Anterior cingulate cortex (tissue), 58 donors: ENCODE data around the gene MRRF.
A peak's percentile ranks its signal among the peaks of the same experiment; 100 is the strongest.

Experiments
- DNase-seq, 58 donors: peaks; one replicate each; lab custom pipeline; 2025; lab: John Stamatoyannopoulos, UW

MRRF gene

DNA sequence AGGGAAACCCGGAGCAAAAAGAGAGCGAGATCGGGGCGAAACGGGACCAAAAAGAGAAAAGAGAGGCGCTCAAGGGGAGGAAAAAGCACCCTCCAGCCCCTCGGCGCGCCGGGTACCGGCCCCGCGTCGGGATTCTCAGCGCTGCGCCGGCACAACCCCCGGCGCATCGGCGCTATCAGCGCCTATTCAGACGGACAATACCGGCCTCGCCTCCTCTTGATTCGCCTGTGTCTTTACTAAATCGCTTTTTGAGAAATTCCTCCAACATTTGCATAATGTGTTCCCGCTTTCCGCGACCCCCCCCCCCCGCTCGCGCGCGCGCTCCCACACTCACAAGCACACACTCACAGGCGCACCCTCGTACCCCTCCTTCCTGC is 36.5 kb upstream of the MRRF start:
- no peak for DNase-seq

DNA sequence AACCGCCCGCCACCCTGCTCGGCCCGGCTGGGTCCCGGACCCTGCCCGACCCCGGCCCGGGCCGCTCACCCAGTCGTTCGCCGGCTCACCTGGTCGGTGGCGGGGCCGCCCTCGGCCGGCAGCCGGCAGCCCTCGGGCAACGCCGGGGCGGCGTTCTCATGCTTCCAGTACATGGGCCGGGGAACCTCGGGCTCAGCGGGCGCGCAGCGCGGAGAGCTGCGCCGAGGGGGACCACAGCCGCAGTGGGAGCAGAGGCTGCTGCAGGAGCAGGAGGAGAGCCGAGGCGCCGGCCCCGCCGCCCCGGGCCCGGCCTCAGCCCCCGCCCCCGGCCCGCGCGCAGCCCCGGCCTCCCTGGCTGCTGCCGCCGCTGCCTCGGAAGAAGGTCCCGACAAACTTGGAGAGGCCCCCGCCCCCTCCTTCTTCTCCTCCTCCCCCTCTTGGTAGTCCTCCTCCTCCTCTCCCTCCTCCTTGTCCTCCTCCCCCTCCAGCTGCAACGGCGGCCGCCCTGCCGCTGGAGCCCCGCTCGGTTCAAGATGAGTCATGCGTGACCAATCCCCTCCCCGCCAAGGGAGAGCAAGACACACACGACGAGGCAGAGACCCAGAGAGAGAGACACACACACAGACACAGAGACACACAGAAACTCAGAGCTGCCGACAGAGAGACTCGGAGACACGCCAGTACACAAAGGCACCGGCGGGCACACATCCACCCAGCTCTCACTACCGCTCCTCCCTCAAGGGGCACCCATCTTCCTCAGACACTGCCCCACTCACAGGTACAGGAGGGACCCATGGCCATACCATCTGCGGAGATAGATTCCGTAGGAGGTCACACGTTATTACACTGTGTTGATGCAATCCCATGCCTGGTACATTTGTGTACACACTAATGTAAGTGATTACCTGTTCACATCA is 35.9 kb upstream of the MRRF start, which contains the start of gene LHX6:
Gene LHX6 (minus strand): TSS at position 390 of the 917 bp plus-strand sequence. CDS start 217 bp downstream, at position 173.
- peak in 7 of 58 donors; percentile 11 to 31 (median 27) for DNase-seq

DNA sequence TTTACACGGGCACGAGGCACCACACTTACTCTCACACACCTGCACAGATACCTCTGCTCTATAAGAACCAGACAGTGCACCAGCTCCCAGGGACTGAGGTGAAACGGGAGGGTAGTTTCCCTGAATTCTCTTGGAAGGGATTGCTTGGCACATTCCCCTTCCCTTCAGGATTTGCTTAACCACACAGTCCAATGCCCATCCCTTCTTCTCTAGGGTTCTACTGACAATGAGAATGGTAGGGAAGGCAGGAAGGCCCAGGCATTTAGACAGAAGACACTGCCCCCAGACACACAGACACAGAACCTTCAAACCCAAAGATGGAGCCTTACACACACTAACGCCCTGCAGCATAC is 35.2 kb upstream of the MRRF start:
- DNase-seq = no peak

DNA sequence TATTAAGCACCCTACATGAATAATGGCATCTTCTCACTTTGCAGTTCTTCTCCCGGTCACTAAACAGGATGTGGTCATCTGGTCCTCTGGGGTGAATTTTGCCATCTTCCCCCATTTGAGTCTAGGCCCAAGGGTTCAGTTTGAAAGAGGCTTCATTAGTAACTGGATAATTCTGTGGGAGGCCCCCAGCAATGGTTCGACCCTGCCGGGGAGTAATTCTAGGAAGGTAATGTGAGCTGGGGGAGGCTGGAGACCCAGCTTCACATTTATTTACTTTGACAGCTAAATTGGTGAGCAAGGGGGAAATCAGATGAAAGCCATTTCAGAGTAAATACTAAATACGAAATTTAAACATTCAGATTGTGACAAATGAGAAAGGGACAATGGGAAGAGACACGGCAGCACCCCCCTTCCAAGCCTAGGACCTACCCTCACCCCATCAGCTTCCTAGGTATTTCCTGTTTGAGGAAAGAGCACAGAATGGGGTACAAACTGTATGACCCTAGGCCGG is 31.8 kb upstream of the MRRF start:
- no peak for DNase-seq

DNA sequence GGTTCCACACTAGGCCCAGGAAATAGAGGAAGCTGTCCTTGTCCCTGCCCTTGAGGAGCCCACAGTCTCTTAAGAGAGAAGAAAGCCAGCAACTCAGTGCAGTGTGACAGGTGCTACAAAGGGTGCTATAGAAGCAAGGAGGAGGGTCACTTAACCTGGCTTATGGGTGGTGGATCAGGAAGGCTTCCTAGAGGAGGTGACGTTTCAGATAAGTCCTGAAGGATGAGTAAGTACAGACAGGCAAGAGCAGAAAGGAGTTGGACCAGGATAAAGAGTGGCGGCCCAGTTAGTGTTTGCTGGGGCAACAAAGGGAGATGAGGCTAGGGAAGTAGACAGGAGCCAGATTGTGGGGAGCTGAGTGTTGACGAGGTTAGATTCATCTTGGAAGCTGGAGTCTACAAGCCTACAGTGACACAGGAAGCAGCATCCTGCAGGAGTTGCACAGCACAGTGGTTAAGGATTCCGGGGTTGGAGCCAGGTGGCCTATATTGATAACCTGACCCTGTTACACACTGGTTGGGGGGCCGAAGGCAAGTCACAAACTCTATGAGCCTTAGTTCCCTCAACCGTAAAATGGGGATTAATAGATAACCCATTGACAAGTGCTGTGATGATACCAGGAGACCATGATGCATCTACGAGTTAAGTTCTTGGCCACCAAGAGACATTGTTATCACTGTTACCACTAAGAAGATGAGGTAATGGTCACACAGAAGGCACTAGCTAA is 30.5 kb upstream of the MRRF start:
- DNase-seq = no peak

DNA sequence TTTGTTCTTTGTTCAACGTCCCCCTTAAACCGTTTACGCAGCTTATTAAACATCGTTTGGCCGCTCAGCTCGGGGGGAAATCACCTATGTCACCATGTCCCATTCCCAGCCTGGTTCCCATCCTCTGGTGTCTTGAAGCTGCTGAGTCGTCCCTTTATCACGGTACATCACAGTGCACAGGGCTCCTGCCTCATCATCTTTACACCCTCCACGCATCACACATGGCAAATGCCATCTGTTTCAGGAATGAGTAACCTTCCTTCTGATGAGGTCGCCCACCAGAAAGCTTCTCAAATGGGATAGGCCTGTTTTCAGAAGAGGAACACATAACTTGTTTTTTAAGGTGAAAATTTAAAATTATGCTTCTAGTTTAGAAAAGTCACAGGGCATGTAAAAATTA is 28.0 kb upstream of the MRRF start:
- no peak for DNase-seq

DNA sequence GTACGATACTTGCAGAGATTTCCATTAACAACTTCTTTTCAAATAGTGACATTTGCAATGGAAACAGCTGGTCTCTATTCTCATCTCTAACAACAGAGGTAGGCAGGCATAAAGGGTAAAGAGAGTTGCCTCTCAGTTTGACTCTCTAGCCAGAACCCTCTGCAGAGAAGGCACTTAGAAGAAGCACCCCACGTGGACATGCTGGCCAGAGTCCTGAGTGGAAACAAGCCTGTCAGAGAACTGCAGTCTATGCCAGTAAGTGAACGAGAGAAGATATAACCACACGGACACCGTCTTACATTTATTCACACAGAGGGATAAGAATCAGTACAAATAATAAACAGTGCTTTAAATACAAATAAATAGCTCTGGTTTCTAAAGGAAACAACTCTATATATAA is 25.0 kb upstream of the MRRF start:
- peak in 2 of 58 donors; percentile 19 to 46 for DNase-seq

DNA sequence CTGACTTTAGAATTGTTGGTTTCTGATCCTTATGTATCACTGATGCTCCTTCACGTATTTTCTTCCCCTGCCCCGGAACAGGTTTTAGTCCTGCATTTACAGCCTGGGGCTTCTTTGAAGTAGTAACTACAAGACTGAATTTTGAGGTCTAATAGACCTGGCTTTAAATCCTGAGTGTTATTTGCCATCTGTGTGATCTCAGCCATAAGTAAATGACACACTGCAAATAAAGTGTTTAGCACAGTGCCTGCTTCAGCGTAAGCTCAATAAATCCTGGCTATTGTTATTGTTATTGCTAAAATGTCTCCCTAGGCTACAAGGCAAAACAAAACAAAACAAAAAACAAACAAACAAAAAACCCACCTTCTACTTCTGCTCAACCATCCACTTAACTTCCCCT is 20.3 kb upstream of the MRRF start:
- no peak for DNase-seq

DNA sequence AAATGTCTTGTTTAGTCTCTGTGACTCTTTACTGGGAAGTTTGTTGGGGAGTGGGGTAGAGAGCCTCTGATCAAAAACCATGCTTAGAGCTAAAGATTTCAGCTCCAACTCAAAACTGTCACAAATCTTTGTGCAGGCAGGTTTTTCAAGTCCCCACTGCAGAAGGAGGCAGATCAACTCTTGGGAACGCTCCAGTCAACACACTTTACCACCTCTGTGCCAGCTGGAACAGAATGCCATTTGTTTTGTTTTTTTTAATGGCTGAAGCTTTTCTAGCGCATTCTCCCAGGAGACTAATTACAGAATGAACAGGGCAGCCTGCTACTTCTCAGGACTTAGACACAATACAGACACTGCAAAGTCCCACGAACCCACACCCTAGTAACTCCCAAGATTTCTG is 18.0 kb upstream of the MRRF start:
- no peak for DNase-seq

DNA sequence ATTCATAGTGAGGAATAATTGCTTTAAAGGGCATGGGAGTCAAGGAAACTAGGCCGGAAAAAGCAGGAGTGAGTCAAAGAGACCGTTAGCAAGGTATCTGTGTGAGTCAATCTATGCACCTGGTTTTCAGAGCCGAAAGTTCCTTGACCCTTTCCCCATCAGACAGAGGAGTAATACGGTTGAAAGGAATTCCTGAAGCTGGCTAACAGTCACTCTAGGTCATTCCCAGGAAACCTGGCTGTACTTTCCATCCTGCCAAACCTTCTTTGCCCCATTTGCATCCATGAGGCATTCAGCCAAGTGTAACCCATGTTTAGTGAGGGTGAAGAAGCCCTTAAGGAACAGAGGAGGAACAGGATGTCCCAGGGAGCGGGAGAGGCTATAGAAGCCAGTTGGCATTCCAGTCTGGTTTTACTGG is 16.2 kb upstream of the MRRF start:
- no peak for DNase-seq

DNA sequence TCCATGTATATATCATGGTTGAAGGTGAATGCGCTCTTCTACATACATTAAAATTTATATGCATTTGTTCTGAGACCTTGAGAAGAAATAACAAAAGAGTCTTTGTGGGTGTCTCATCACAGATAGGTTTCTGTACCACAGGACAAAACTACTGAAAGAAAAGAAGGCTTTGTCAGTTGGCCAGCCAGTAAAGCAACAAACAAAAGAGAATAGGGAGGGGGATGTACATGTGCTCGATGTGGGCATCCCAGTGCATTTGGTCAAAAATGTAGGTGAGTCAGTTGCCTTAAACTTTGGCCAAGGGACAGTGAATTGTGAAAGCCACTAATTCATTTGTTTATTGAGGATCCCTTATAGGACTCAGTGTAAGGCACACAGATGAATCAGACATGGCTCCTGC is 13.3 kb upstream of the MRRF start:
- peak in 3 of 58 donors; percentile 8 to 21 (median 11) for DNase-seq

DNA sequence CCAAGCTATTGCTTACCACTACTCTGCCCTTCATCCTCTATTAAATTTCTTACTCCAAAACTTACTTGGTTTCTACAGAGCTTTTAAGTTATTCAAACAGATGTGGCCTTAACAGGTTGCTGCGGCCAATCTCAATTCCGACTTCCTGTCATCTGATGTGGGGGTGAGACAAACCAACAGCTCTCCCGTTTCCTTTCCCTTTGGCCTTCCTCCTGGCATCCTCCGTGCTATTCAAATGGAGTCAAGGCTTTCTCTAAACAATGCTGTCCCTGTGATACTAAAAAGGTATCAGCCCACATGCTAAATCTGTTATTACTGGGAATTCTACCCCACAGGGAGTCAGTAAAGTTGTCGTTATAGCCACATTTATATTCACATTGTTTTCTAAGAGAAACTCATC is 11.9 kb upstream of the MRRF start:
- DNase-seq = no peak

DNA sequence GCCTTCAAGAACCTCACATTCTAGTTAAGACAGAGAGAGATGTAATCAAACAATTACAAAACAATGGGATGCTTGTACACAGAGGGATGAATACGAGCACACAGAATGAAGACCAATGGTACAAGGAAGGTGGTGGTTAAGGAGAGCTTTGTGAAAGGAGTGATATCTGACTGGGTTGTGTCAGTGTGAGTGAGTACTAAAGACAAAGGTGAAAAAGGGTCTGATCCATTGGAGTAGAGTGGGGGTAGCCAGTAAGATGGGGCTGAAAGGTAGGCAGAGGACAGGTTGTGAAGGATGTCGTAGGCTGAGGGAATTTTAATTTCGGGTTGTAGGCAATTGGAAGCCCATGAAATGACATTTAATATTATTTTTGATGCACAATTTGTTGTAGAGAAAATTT is 9.9 kb upstream of the MRRF start:
- DNase-seq = no peak

DNA sequence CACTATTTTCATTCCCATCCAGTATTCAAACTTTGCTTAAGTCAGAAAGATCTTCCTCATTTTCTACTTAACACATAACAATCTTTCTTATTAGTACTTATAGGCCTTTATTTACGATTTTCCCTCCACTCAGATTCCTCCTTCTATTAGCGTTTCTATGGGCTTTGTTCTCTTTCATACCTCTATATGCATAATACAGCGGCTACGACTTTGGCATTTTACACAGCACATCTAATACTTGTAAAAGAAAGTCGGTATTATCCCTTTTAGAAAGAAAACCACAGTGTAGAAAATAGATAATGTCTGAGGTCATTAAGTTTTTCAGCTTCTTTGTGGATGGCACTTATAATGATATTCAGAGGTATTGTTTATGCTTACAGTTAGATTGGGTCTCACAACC is 8.5 kb upstream of the MRRF start:
- no peak for DNase-seq

DNA sequence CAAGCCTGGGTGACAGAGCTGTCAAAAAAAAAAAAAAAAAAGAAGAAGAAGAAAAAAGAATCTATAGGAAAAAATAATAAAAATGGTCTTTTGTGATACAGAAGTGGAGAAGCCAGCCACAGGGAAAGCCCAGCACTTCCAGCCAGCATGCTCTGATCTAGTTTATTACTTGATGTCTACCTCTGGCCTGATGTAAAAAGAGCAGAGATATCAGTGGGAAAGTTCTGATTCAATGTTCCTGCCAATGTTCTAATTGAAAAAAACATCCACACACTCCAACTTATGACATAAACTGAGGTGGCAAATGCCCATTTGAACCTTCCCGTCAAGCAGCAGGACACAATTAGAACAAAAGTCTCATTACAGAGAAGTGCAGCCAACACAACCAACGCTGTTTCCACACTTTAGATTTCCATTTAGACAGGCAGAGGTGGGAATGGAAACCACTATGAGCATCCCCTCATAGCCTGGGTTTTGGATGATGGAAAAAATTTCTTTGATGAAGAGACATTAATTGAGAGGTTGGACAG is 5.7 kb upstream of the MRRF start:
- no peak for DNase-seq

DNA sequence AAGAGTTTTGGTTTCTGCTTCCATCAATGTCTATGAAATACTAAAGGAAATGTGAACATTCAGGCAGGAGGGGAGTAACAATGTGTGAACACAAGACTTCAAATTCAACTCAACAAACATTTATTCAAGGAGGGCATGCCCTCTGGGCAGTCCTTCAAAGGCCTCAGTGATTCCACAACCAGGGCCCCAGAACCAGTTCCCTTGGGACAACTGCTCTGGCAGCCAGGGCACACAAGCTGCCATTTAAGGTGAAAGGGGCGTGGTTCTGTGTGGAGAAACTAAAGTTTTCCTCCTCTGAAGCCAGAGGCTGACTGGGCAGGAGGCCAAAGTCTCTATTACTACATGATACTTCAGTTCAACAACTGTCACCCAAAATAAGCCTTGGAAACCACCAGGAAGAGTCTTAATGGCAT is 3.2 kb upstream of the MRRF start:
- DNase-seq = peak in 1 of 58 donors; percentile 4

DNA sequence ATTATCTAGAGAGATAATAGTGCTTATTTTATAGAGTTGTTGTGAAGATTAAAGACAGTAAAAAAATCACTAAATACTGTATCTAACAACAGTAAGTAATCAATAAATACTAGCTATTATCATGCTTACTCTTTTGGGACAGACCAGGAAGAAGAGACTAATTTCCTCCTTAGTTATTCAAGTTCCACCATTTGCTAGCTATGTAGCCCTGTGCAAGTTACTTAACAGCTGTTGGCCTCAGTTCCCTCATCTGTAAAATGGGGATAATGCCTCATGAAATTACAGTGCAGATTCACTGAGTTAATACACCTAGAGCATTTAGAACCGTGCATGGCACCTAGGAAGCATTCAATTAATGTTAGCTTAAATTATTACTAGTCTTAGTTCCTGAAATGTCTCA is 2.6 kb upstream of the MRRF start:
- DNase-seq = no peak

DNA sequence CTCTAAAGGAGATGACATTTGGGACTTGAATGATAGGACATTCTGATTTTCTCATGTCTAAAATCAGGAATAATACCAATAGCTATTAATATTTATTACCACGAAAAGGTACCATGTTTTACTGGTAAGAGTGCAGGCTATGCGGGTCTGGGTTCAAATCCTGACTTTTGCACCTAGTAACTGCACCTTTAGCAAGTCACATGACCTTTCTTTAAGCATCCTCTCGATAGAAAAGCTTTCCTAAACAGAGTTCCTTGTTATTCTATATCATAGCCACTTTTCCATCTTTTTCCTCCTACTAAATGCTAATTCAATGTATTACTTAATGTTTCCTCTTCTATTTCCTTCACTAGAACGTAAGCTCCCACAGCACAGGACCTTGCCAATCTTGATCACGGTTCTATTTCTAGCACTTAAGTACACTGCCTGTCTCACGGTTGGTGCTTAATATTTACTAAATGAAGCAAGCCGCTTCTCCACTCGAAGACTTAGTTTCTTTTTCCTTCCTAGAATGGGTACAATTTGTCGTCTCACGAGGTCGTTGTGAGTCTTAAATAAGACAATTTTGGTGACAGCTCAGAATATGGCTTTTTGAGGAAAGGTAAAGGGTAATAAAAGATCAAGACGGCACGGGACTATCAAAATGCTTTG is 858 bp upstream of the MRRF start:
- DNase-seq = no peak

DNA sequence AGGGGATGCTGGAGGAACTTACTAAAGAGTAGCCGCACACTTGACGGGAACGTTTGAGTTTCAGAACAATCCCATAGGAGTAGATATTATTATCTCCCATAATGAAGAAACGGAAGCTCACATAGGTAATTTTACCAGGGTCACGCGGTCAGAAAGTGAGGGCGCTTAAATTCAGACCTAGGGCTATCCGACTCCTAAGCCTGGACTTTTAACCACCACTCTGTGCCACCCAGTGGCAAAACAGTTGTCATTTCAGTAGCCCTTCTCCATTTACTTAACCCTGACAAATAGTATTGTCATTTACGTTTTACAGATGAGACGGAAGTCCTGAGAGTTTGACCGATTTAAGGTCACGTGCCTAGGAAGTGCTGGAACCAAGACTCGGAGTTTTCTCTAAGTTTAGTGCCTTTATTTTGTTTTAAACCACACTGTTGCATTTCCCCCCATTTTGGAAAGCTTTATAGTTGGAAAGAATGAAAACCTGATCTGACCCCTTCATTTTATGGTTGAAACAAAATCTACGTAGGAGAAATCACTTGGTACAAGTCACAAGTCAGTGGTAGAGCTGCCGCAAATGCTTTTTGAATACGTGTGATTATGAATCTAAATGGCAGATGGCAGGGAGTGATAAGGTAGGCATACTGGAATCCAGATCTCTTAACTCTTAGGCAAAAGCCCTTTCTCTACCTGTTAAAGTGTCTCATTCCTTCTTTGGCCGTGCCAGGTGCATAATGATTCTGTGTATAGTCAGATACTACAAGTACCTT is 650 bp downstream of the MRRF start:
- DNase-seq = peak in 3 of 58 donors; percentile 48 to 65 (median 55)
